Ureter (tissue), 1 donor: ENCODE data around the gene OR11H6. TPM values are rescaled to one million over a fixed set of nuclear protein-coding genes. Genes with fewer than 3 reads are reported as not detected.
"Not testable (repeated sequence)": the region's sequence is repeated elsewhere in the genome, so short reads cannot be mapped to it uniquely, and the experiment has no call there.

Source experiments
- DNase-seq: peaks from one replicate; pipeline ENCODE4 v3.0.0-alpha.2; 2020; ENCODE audit warnings: low spot score
- total RNA-seq: library from RNA; stranded (reverse); gene quantifications from one replicate; pipeline ENCODE4 v1.2.4, GENCODE V29; 2023
- donor health status: DM: yes; HTN: yes; CAD: no.

Gene OR11H6, protein sequence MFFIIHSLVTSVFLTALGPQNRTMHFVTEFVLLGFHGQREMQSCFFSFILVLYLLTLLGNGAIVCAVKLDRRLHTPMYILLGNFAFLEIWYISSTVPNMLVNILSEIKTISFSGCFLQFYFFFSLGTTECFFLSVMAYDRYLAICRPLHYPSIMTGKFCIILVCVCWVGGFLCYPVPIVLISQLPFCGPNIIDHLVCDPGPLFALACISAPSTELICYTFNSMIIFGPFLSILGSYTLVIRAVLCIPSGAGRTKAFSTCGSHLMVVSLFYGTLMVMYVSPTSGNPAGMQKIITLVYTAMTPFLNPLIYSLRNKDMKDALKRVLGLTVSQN
- total RNA-seq, result not detected

DNA sequence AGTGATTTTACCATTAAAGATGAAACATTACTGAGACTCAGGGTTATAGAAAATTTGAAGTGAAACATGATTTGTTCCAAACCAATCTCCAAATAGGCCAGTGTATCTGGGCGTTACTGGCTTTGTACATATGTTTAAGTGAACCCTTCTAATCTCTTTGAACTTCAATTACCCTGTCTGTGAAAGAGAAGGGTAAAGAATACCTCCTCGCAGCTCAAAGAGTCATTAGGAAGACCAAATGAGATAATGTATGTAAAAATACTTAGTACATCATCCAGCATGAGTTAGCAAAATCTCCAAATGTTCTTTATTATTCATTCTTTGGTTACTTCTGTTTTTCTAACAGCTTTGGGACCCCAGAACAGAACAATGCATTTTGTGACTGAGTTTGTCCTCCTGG, at the start of gene OR11H6:
Gene OR11H6, plus strand, starts transcription at position 301 of the 400 bp plus-strand sequence. Its CDS starts 0 bp downstream, at position 301.
- DNase-seq, result no peak

DNA sequence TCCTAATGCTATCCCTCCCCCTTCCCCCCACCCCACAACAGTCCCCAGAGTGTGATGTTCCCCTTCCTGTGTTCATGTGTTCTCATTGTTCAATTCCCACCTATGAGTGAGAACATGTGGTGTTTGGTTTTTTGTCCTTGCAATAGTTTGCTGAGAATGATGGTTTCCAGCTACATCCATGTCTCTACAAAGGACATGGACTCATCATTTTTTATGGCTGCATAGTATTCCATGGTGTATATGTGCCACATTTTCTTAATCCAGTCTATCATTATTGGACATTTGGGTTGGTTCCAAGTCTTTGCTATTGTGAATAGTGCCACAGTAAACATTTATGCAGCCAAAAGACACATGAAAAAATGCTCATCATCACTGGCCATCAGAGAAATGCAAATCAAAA, 49.3 kb upstream of the OR11H6 start:
- not testable (repeated sequence) for DNase-seq

DNA sequence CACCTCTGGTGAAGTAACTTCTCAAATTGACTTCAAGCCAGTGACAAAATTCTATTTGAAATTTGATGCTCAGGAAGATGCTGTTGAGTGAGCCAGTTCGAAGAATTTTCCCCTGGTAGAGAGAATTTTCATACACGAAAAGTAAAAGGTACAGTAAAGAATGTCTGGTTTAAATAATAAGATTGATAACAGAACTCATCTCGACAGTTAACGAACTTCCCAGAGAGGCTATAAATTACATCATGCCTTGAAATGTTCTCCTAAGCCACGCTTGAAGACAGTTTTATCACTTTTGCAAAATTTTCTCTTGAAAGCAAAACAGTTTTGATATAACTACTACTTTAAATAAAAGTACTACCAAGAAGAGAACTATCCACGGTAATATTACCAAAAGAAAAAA, 47.2 kb upstream of the OR11H6 start:
- DNase-seq, result no peak

DNA sequence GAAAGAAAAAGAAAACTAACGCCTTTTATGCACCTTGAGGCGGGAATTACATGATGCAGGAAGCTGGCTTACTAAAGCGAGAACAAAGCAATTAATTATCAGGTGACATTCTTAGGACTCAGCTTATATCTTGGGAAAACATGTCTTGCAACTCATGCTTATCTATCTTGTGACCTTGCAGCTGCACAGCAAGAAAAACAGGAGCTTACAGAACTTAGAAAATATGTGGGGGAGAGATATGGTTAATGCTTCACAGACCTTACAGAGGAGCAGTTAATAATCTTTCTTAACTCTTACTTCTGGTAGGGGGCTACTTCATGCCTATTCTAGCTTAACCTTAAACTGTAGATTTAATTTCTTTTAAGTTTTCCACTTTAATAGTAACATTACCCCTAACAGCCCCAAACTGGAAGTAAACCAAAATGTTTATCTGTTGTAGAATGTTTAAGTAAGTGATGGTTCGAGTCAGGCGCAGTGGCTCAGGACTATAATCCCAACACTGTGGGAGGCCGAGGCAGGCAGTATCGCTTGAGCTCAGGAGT, 46.0 kb upstream of the OR11H6 start:
- DNase-seq, result no peak

DNA sequence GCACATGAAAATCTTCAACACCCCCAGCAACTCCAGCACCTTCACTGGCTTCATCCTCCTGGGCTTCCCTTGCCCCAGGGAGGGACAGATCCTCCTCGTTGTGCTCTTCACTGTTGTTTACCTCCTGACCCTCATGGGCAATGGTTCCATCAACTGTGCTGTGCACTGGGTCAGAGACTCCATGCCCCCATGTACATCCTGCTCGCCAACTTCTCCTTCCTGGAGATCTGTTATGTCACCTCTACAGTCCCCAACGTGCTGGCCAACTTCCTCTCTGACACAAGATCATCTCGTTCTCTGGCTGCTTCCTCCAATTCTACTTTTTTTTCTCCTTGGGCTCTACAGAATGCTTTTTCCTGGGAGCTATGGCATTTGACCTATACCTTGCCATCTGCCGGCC, 44.3 kb upstream of the OR11H6 start:
- no peak for DNase-seq

DNA sequence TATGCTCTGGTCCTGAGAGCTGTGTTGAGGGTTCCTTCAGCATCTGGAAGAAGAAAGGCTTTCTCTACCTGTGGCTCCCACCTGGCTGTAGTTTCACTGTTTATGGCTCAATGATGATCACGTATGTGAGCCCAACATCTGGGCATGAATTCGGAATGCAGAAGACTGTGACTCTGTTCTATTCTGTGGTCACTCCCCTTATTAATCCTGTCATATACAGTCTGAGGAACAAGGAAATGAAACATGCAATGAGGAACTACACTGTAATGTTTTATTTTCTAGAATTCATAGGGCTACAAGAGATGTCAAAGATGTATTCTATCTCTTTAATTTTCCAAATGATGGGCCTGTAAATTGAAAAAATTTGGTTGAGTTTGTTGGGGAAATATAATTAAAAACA, 43.6 kb upstream of the OR11H6 start:
- DNase-seq, result no peak

DNA sequence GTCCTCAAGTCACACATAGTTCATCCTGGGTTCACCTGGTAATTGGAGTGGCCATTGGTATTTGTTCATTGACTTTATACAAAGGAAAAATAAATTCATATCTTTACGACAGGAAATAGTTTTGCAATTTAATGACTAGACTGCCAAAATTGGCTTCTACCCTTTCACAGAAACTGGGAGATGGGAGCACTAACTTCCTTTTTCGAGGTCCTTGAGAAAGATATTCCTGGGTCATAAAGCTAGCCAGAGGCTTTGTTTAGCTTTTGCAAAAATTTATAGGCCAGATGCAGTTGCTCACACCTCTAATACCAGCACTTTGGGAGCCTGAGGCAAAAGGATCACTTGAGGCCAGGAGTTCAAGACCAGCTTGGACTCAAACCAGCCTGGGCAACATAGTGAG, 43.0 kb upstream of the OR11H6 start:
- no peak for DNase-seq

DNA sequence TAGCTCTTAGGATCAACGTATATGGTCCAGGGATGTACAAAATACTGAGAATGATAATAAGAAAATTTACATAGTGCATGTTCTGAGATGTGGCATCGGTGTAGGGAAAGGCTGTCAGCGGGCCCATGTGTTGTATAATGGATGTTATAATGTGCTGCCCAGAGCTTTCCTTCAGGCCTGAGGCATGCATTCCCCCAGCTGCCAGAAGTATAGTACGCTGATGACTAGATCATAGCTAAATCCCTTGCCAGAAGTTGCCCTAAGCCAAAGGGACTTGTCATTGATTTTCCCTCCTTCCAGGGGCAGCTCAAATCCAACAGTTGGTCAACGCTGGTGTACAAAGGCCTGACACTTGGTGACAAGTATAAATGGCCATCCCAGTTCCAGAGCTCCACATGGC, 39.3 kb upstream of the OR11H6 start:
- no peak for DNase-seq

DNA sequence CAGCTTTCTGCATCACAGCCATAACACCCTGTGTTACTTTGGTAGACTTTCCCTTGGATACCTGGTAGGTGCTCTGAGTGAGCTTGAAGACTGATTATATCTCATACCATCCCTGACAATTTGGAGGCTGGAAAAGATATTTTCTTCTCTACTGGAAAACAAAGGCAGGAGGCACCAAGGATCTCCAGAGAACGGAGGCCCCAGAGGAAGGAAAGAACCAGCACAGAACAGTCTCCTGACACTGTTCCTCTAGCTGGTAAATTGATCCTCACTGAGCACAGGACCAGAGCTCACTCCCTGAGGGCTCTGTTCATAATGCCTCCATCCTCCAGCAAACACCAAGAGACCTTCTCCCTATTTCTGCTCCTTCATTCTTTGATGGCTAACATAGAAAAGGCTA, 32.9 kb upstream of the OR11H6 start, which contains the start of gene OR11G2:
Gene OR11G2, plus strand, starts transcription at position 301 of the 400 bp plus-strand sequence. CDS start 6,542 bp downstream, outside the sequence.
- no peak for DNase-seq

DNA sequence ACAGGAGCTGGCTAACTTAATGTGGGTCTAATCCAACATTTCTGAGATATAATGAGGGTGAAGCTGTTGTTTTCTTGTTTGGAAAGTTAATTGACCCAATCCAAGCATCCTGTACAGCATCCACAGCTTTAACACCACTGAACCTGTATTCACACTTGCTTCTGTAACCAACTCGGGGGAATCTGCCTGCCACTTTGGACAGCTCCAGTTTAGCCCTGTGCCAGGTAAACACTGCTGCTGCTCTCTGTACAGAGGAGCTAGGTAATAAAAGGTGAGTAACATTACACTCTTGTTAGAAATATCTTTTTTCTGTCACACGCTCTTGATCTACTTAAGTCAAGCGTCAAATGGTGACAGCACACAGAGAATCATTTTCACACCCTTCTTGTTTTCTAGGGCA, 32.1 kb upstream of the OR11H6 start:
- DNase-seq, result no peak

DNA sequence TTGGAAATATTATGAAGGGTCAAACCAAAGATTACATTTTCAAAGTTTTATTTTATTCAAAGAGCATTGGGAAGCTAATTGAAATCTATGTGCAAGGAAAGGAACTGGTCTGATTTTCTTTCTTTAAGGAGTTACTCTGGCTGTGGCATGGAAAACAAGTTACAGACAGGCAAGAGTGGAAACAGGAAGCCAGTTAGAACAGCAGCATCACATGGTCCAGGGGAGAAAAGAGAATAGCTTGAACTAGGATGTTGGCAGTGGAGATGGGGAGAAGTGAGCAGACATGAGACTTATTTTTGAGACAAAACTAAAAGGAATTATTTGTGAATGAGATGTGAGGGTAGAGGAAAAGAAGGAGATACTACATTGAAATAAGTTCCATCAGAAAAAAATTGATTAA, 29.4 kb upstream of the OR11H6 start:
- no peak for DNase-seq

DNA sequence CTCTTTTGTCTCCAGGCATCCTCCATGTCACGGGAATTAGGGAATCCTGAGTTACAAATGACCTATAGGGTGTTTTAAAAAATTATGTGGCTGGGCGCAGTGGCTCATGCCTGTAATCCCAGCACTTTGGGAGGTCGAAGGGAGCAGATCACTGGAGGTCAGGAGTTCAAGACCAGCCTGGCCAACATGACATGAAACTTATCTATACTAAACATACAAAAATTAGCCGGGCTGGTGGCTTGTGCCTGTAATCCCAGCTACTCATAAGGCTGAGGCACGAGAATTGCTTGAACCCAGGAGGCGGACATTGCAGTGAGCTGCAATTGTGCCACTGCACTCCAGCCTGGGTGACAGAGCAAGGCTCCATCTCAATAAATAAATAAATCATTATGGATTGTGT, 28.3 kb upstream of the OR11H6 start:
- not testable (repeated sequence) for DNase-seq

DNA sequence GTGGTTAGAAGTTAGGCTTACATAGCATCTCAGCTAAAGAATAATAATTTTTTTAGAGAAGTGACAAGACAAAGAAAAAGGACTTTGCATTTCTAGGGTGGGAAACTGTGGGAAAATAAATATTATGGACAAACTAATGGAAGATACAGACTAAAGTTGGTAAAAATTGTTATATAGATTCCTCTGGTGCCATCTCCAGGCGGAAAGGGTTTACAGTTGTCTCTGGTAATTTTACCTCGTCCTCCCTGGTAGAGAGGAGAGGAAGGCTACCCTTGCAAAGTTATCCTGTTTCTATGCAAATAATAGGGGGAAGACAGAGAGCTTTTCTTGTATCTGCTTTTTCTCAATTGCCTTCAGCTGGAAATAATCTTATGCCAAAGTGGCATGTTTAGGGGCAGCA, 27.6 kb upstream of the OR11H6 start:
- no peak for DNase-seq

DNA sequence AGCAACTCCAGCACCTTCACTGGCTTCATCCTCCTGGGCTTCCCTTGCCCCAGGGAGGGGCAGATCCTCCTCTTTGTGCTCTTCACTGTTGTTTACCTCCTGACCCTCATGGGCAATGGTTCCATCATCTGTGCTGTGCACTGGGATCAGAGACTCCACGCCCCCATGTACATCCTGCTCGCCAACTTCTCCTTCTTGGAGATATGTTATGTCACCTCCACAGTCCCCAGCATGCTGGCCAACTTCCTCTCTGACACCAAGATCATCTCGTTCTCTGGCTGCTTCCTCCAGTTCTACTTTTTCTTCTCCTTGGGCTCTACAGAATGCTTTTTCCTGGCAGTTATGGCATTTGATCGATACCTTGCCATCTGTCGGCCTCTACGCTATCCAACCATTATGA, 26.1 kb upstream of the OR11H6 start:
- DNase-seq, result no peak

DNA sequence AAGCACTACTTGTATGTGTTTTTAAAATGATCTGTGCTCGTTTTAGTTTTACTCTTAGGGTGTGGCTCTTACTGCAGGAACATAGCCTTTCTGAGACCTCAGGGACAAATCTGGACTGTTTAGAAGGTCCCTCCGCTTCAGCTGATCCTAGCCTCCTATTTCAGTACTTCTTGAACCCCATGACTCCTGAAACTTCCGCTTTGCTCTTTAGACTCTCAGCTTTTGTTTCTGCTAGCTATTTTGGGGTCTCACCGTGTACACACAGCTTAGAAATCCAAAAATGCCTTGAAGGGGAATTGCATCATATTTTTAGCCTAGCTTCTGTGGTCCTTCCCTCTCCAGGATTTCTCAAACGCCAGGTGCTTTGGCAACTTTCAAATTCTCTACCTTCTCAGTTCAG, 24.5 kb upstream of the OR11H6 start:
- DNase-seq, result no peak

DNA sequence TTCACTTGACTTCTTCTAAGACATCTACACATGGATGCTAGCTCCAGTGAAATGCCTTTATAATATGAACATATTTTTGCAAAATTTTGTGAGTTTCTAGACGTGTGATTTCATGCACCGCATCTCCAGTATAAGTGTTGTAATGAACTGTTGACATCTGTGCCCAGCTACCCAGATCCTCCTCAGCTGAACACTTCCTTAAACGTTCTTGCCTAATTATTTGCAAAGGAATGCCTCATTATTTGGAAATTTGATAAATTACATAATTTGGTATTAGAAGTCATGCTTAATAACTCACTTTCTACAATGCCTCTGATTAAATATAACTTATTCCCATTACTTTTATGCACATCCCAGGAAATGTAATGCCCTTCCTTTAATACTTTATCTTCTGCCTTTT, 18.8 kb upstream of the OR11H6 start:
- no peak for DNase-seq

DNA sequence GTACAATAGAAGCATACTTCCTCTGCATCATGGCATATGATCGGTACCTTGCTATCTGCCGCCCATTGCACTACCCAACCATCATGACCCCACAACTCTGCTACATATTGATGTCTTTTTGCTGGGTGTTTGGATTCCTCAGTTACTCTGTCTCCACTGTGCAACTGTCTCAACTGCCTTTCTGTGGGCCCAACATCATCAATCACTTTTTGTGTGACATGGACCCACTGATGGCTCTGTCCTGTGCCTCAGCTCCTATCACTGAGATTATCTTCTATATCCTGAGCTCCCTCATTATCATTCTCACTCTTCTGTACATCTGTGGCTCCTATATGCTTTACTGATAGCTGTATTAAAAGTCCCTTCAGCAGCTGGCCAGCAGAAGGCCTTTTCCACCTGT, 13.9 kb upstream of the OR11H6 start:
- DNase-seq, result no peak

DNA sequence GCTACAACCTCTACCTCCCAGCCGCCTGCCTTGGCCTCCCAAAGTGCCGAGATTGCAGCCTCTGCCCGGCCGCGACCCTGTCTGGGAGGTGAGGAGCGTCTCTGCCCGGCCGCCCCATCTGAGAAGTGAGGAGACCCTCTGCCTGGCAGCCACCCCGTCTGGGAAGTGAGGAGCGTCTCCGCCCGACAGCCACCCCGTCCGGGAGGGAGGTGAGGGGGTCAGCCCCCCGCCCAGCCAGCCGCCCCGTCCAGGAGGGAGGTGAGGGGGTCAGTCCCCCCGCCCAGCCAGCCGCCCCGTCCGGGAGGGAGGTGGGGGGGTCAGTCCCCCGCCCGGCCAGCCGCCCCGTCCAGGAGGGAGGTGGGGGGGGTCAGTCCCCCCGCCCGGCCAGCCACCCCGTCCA, 11.1 kb upstream of the OR11H6 start:
- not testable (repeated sequence) for DNase-seq

DNA sequence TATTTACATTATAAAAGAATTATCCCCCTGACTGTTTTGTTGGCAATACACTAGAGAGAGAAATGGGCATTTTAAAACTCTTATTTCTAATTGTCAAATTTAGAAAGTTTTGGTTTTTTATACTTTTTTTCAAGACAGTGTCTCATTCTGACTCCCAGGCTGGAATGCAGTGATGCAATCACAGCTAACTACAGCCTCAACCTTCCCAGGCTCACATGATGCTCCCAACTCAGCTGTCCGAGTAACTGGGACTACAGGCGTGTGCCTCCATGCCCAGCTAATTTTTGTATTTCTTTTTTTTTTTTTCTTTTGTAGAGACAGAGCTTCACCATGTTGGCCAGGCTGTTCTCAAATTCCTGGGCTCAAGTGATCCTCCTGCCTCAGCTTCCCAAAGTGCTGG, 8.3 kb upstream of the OR11H6 start:
- no peak for DNase-seq

DNA sequence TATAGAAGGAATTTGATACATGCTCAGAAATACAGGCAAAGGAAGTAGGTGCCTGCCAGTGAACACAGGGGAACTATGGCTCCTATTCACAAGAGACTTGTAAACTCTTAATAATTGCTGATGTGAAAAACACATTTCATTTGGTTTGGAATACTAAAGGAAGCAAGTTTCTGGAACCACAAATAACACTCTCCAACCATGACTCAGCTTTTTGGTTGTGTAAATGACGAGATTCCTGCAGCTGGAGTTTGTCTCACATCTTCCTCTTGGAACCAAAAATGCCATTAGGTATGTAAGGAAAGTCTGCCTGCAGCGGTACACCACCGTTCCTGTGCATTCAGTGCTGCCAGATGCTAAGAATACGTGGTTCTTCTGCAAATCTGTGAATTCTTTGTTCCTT, 4.5 kb upstream of the OR11H6 start:
- no peak for DNase-seq

DNA sequence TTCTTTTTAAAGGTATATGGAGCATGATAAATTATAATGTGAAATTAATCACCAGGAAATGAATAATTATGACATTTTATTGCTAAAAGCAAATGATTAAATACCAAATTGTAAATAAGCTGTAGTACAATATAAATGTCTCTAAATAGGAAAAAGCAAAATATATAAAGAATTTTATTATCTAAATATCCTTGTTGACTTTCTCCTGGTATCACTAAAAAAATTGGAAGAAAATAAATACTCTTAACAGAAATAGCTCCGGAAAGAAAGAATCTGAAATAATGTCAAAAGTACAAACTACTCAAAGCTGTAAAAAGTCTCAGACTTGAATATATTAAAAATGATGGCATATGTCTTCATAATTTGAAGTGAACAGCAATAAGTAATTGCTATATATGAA, 5.2 kb downstream of the OR11H6 start, which contains the start of gene OR11H7:
Gene OR11H7, plus strand, starts transcription at position 301 of the 400 bp plus-strand sequence.
- DNase-seq, result no peak

DNA sequence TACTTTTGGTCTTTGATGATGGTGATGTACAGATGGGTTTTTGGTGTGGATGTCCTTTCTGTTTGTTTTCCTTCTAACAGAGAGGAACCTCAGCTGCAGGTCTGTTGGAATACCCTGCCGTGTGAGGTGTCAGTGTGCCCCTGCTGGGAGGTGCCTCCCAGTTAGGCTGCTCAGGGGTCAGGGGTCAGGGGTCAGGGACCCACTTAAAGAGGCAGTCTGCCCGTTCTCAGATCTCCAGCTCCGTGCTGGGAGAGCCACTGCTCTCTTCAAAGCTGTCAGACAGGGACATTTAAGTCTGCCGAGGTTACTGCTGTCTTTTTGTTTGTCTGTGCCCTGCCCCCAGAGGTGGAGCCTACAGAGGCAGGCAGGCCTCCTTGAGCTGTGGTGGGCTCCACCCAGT, 11.9 kb downstream of the OR11H6 start:
- not testable (repeated sequence) for DNase-seq

DNA sequence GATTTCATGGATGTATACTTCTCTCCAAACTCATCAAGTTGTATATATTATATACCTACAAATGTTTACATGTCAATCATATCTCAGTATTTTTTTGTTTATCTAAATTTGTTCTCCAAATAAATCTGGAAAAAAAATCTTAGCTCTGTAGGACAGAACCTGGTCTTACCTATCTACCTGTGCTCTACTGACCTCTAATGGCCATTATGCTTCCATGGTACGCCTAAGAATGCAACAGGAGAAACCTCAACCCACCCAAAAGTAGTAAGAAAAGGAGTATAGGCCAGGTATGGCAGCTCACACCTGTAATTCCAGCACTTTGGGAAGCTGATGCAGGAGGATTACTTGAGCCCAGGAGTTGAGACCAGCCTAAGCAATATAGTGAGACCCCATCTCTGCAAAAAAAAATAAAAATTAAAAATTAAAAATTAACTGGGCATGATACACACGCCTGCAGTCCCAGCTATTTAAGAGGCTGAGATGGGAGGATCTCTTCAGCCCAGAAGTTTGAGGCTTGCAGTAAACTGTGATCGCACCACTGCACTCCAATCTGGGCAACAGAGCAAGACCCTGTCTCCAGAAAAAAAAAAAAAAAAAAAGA, 24.2 kb downstream of the OR11H6 start:
- no peak for DNase-seq
